ENCODE data around the gene PKN1.

Gene PKN1

GRCh38 chr19:14476327-14476672, 43.2 kb downstream of the PKN1 start:
- Mint-ChIP-seq H3K27ac (no peak overlapping the region), H3K4me3 (no peak overlapping the region), H3K27me3 (peaks cover 5% of the 10 kb centered on the region)

GRCh38 chr19:14476673-14477401, 43.7 kb downstream of the PKN1 start:
- Mint-ChIP-seq H3K27ac (no peak overlapping the region), H3K4me3 (no peak overlapping the region)

More at GRCh38 chr19:14476327-14476672, 43.2 kb downstream of the PKN1 start:
- peaks cover 26% of the 10 kb centered on the region for H3K4me1 Mint-ChIP-seq (ENCODE audit: low read depth)
- no peaks in the 10 kb centered on the region for H3K36me3 Mint-ChIP-seq
- H3K9me3 Mint-ChIP-seq (ENCODE audit: low read depth), result no peaks in the 10 kb centered on the region

GRCh38 chr19:14477418-14478112, 44.5 kb downstream of the PKN1 start:
- no peaks in the 10 kb centered on the region for H3K9me3 Mint-ChIP-seq (ENCODE audit: low read depth)
- no peaks in the 10 kb centered on the region for H3K36me3 Mint-ChIP-seq
- peaks cover 5% of the 10 kb centered on the region for H3K27me3 Mint-ChIP-seq
- no peak overlapping the region for H3K27ac Mint-ChIP-seq
- no peak overlapping the region for H3K4me3 Mint-ChIP-seq
- peaks cover 25% of the 10 kb centered on the region for H3K4me1 Mint-ChIP-seq (ENCODE audit: low read depth)

More at GRCh38 chr19:14476673-14477401, 43.7 kb downstream of the PKN1 start:
- Mint-ChIP-seq H3K4me1 (ENCODE audit: low read depth) (peaks cover 26% of the 10 kb centered on the region), H3K36me3 (no peaks in the 10 kb centered on the region), H3K27me3 (peaks cover 5% of the 10 kb centered on the region), H3K9me3 (ENCODE audit: low read depth) (no peaks in the 10 kb centered on the region)

- no peaks in the 10 kb centered on the region for H3K36me3 Mint-ChIP-seq
- H3K9me3 Mint-ChIP-seq (ENCODE audit: low read depth), result no peaks in the 10 kb centered on the region
- peaks cover 5% of the 10 kb centered on the region for H3K27me3 Mint-ChIP-seq
- H3K27ac Mint-ChIP-seq, result no peak overlapping the region
- no peak overlapping the region for H3K4me3 Mint-ChIP-seq
- peaks cover 21% of the 10 kb centered on the region for H3K4me1 Mint-ChIP-seq (ENCODE audit: low read depth)
Observed at GRCh38 chr19:14478113-14478545, 45.0 kb downstream of the PKN1 start.

- H3K27me3 Mint-ChIP-seq, result peaks cover 4% of the 10 kb centered on the region
- no peak overlapping the region for H3K4me3 Mint-ChIP-seq
- H3K4me1 Mint-ChIP-seq (ENCODE audit: low read depth), result peaks cover 18% of the 10 kb centered on the region
- H3K9me3 Mint-ChIP-seq (ENCODE audit: low read depth), result no peaks in the 10 kb centered on the region
- H3K36me3 Mint-ChIP-seq, result no peaks in the 10 kb centered on the region
- H3K27ac Mint-ChIP-seq, result no peak overlapping the region
Observed at GRCh38 chr19:14479309-14479974, 46.3 kb downstream of the PKN1 start.

GRCh38 chr19:14479975-14480699, 47.0 kb downstream of the PKN1 start:
- H3K9me3 Mint-ChIP-seq (ENCODE audit: low read depth), result no peaks in the 10 kb centered on the region
- H3K27ac Mint-ChIP-seq, result no peak overlapping the region
- H3K36me3 Mint-ChIP-seq, result no peaks in the 10 kb centered on the region
- H3K4me1 Mint-ChIP-seq (ENCODE audit: low read depth), result peaks cover 13% of the 10 kb centered on the region
- no peak overlapping the region for H3K4me3 Mint-ChIP-seq
- H3K27me3 Mint-ChIP-seq, result no peaks in the 10 kb centered on the region

GRCh38 chr19:14480700-14481079, 47.6 kb downstream of the PKN1 start:
- Mint-ChIP-seq H3K36me3 (no peaks in the 10 kb centered on the region), H3K27ac (no peak overlapping the region), H3K4me1 (ENCODE audit: low read depth) (peaks cover 9% of the 10 kb centered on the region), H3K27me3 (no peaks in the 10 kb centered on the region), H3K9me3 (ENCODE audit: low read depth) (no peaks in the 10 kb centered on the region), H3K4me3 (no peak overlapping the region)

GRCh38 chr19:14482172-14482941, 49.3 kb downstream of the PKN1 start:
- Mint-ChIP-seq H3K4me1 (ENCODE audit: low read depth) (peaks cover 5% of the 10 kb centered on the region), H3K27ac (no peak overlapping the region), H3K9me3 (ENCODE audit: low read depth) (no peaks in the 10 kb centered on the region), H3K27me3 (no peaks in the 10 kb centered on the region), H3K4me3 (no peak overlapping the region), H3K36me3 (peaks cover 2% of the 10 kb centered on the region)

GRCh38 chr19:14487370-14488125, 54.4 kb downstream of the PKN1 start:
- no peak overlapping the region for H3K4me3 Mint-ChIP-seq
- H3K27ac Mint-ChIP-seq, result no peak overlapping the region
- no peaks in the 10 kb centered on the region for H3K27me3 Mint-ChIP-seq
- H3K9me3 Mint-ChIP-seq (ENCODE audit: low read depth), result no peaks in the 10 kb centered on the region
- peaks cover 10% of the 10 kb centered on the region for H3K36me3 Mint-ChIP-seq
- peaks cover 5% of the 10 kb centered on the region for H3K4me1 Mint-ChIP-seq (ENCODE audit: low read depth)

- Mint-ChIP-seq H3K27me3 (no peaks in the 10 kb centered on the region), H3K27ac (no peak overlapping the region), H3K4me3 (no peak overlapping the region), H3K4me1 (ENCODE audit: low read depth) (peaks cover 21% of the 10 kb centered on the region), H3K36me3 (peaks cover 10% of the 10 kb centered on the region), H3K9me3 (ENCODE audit: low read depth) (no peaks in the 10 kb centered on the region)
Observed at GRCh38 chr19:14492756-14493337, 59.7 kb downstream of the PKN1 start.

- no peaks in the 10 kb centered on the region for H3K9me3 Mint-ChIP-seq (ENCODE audit: low read depth)
- H3K4me1 Mint-ChIP-seq (ENCODE audit: low read depth), result peaks cover 21% of the 10 kb centered on the region
- H3K27ac Mint-ChIP-seq, result peak overlapping the region; percentile 61
- H3K27me3 Mint-ChIP-seq, result no peaks in the 10 kb centered on the region
- peak overlapping the region; percentile 75 for H3K4me3 Mint-ChIP-seq
- H3K36me3 Mint-ChIP-seq, result peaks cover 7% of the 10 kb centered on the region
Observed at GRCh38 chr19:14494411-14494810, 61.3 kb downstream of the PKN1 start.

GRCh38 chr19:14494910-14495671, 62.0 kb downstream of the PKN1 start:
- Mint-ChIP-seq H3K36me3 (peaks cover 2% of the 10 kb centered on the region), H3K9me3 (ENCODE audit: low read depth) (no peaks in the 10 kb centered on the region), H3K27ac (peak overlapping the region; percentile 82), H3K4me3 (peak overlapping the region; percentile 86), H3K4me1 (ENCODE audit: low read depth) (peaks cover 21% of the 10 kb centered on the region), H3K27me3 (no peaks in the 10 kb centered on the region)

GRCh38 chr19:14495672-14496028, 62.5 kb downstream of the PKN1 start:
- Mint-ChIP-seq H3K27ac (peak overlapping the region; percentile 82), H3K4me1 (ENCODE audit: low read depth) (peaks cover 21% of the 10 kb centered on the region), H3K9me3 (ENCODE audit: low read depth) (no peaks in the 10 kb centered on the region), H3K27me3 (no peaks in the 10 kb centered on the region), H3K4me3 (peak overlapping the region; percentile 86), H3K36me3 (peaks cover 2% of the 10 kb centered on the region)

Measured in activated naive CD8-positive, alpha-beta T cell (primary cell).